IPS-18c (cell line): ENCODE results near the gene KCNMB1.

ENCODE experiments used
- H3K4me3 ChIP-seq: 2 replicates; pipeline ENCODE4 v1.7.0; 2013; ENCODE audit warnings: low read depth, mild to moderate bottlenecking, low read length, moderate library complexity; ENCODE audit not compliant: insufficient read depth
- H3K9me3 ChIP-seq: one replicate; pipeline ENCODE4 v1.6.1; 2013; ENCODE audit warnings: mild to moderate bottlenecking, low read length, moderate library complexity; ENCODE audit not compliant: control insufficient read depth, insufficient read depth

The KCNMB1 gene

DNA sequence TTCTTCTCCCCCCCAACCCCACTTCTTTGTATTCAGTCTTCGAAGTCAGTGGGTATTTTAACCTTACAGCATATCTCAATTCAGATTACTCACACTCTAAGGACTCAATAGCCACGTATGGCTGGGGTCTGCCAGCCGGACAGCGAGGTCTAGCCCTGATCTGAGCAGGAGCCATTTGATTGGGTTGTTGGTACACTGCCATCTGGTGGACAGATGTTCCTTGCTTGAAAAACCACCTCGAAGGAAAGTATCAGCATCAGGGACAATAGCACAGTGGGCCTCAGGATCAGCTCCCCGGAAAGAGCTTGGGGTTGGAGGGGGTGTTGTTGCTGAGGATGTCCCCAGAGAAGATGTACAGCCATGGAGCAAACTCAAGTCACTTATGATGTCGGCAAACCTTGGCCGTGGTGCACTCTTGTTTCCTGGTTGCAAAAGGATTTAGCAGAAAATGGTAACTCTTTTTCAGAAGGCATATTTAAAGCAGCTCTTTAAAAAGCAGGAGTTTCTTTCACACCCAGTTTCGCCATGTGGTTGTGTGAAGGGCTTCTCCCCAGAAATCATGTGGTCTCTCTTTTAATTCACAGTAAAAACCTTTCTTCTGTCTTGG lies 31.7 kb upstream of the KCNMB1 start:
- H3K9me3 ChIP-seq = no peaks in the 10 kb centered on the region
- no peak overlapping the region for H3K4me3 ChIP-seq

DNA sequence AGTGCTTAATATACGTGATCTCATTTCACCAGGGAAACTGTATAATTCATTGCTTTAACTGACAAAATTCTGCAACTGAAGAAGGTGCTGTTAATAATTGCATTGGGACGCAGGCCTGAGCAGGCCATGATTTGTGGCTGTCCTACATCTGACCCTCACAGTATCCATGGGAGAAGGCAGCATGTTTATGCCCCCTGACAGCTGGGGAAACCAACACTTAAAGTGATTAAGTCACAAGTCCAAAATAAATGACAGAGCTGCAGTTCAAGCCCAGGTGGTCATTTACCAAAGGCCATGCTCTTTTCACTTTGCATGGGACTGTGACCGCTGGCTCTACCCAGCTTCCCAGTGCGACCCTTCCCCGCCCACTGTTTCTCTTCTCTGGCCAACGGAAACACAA lies 30.5 kb upstream of the KCNMB1 start:
- H3K4me3 ChIP-seq = no peak overlapping the region
- no peaks in the 10 kb centered on the region for H3K9me3 ChIP-seq

DNA sequence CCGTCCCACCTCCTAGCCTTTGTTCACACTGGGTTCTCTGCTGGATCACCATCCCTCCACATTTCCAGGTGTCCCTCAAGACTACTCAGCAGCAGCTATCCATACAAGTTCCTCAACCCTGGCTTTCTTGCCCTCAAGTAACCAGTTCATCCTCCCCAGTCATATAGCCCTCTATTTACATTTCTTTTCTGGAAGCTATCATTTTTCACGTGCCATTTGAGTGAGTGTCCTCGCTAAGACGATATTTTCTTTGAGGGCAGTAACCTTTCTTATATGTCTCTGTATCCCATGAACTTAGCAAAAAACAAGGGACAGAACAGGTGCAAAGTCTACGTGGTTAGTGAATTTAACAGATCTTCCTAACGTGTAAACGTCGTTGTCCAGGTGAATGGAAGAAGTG lies 29.6 kb upstream of the KCNMB1 start:
- H3K4me3 ChIP-seq = no peak overlapping the region
- no peaks in the 10 kb centered on the region for H3K9me3 ChIP-seq

DNA sequence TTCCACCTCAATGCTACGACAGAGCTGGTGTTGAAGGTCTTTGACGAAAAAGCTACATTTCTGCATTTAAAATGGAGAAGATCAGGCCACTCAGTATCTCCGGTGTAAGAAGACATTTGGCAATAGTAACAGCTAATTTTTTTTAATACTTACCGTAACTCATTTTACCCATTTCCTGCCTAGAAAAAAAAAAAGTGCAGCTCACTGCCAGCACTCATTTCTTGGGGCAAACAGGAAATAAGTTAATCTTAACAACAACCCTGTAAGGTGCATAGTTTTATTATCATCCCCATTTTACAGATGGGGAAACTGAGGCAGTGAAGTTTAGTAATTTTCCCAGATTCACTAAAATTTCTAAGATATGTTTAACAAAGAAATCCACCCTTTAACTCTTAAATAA lies 27.4 kb upstream of the KCNMB1 start:
- no peaks in the 10 kb centered on the region for H3K9me3 ChIP-seq
- H3K4me3 ChIP-seq = no peak overlapping the region

- Histone ChIP-seq H3K4me3 (no peak overlapping the region), H3K9me3 (no peaks in the 10 kb centered on the region)
These were observed 25.6 kb upstream of the KCNMB1 start for GRCh38 chr5:170414786-170415185.

GRCh38 chr5:170413897-170414296 lies 24.7 kb upstream of the KCNMB1 start:
- Histone ChIP-seq H3K4me3 (no peak overlapping the region), H3K9me3 (no peaks in the 10 kb centered on the region)

DNA sequence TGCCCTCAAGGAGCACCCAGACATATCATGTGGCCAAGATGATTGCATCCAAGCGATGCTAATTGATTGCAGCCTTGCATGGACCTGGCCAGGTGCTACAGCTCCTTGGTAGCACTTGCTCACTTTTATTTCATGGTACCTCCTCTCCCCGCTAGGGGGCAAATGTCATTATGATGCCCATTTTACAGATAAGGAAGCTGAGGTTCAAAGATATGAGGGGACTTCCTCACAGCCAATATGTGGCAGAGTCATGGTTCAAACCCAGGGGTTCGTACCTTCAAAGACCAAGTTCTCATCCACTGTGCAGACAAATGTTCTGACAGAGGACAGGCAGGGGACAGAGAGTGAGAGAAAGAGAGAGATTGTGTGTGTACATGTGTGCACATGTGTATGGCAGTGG lies 21.9 kb upstream of the KCNMB1 start:
- no peak overlapping the region for H3K4me3 ChIP-seq
- H3K9me3 ChIP-seq = no peaks in the 10 kb centered on the region

GRCh38 chr5:170410401-170410800 lies 21.2 kb upstream of the KCNMB1 start:
- Histone ChIP-seq H3K9me3 (no peaks in the 10 kb centered on the region), H3K4me3 (no peak overlapping the region)

DNA sequence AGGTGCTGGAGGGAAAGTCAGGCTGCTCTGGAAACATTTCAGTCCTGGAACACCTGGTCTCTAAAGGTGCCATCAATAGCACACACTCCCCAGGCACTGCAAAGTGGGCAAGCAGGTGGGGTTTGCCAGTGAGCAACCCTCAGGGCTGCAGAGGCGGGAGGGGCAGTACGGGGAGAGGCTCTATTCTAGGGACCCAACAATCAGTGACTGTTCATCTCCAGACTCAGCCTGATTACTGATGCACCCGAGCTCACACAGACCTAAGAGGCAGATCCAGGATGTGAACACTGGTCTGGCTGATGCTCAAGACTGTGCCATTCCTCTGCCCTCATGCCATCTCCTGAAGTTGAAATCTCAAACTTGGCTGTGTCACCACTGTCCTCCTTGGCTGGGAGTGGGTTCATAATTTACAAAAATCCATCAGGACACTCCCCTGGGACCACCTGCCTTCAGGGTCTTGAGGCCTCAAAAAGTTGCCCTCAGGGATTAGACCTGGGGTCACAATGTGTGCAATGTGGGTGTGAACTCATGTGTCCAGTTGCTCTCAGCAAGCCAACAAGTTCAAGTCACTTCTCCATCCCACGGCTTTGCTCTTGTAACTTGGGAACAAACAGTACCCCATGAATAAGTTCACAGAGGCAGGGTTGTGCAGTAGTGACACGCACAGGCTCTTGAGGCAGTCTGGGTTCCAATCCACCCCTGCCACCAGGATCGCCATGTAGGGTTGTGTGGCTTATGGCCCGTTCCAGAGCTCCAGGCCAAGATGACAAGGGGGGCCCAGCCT lies 19.9 kb upstream of the KCNMB1 start:
- no peak overlapping the region for H3K4me3 ChIP-seq
- H3K9me3 ChIP-seq = no peaks in the 10 kb centered on the region

GRCh38 chr5:170408226-170408625 lies 19.1 kb upstream of the KCNMB1 start:
- no peaks in the 10 kb centered on the region for H3K9me3 ChIP-seq
- H3K4me3 ChIP-seq = no peak overlapping the region

DNA sequence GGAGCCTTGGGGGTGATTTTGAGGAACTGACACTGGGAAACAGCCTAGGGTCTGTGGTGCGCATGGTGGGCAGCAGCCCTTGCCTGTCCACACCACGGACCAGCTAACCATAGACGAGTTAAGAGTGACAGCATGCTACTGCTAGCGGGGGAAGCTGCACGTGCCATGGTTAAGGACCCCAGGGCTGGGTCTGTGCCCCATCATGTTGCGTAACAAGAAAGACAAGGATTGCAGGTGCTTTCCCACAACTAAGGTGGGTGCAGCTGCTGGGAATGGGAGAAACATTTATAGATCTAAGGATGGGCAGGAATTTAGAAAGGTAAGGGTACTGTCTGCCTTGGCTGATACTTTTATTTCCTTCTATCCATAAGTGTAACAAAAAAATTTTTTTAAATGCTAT lies 17.9 kb upstream of the KCNMB1 start:
- Histone ChIP-seq H3K4me3 (no peak overlapping the region), H3K9me3 (no peaks in the 10 kb centered on the region)

- H3K4me3 ChIP-seq = no peak overlapping the region
- H3K9me3 ChIP-seq = no peaks in the 10 kb centered on the region
These were observed 16.6 kb upstream of the KCNMB1 start for GRCh38 chr5:170405817-170406216.

- Histone ChIP-seq H3K4me3 (no peak overlapping the region), H3K9me3 (no peaks in the 10 kb centered on the region)
These were observed 15.2 kb upstream of the KCNMB1 start for GRCh38 chr5:170404398-170404797.

DNA sequence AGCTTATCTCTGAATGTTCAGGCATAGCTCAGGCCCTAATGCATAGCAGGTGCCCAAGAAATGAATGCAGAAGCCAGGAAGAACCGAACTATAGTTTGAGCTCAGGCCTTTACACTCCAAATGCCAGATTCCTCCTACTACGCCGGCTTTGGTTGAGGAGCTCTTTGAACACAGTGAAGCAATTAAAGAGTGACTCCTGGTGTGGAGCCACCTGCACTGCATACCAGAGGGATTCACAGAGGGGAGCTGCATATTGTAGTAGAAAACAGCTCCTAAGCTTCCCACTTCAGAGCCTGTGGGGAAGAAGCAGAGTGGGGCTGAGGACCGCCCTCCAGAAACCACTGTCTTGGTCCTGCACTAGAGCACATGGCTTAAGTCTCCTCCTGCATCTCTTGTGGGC lies 14.5 kb upstream of the KCNMB1 start:
- no peaks in the 10 kb centered on the region for H3K9me3 ChIP-seq
- no peak overlapping the region for H3K4me3 ChIP-seq

DNA sequence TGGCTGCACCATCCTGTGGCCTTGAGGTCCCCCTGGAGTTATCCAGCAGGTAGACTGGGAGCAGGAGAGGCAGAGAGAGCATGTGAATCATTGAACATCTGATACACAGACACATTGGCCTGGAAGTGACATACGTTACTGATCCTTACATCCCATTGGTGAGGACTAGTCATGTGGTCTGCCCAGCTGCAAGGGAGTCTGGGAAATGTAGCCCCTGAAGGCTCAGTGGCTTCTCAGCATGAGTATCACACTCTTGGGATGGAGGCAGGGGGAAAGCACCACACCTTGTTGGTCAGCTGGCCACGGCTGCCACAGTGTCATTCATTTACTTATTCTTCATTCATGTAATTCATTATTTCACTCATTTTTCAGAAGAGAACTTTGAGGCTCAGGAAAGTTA lies 13.3 kb upstream of the KCNMB1 start:
- H3K9me3 ChIP-seq = no peaks in the 10 kb centered on the region
- H3K4me3 ChIP-seq = no peak overlapping the region

- Histone ChIP-seq H3K9me3 (no peaks in the 10 kb centered on the region), H3K4me3 (no peak overlapping the region)
These were observed 7.9 kb upstream of the KCNMB1 start for GRCh38 chr5:170397059-170397458.

DNA sequence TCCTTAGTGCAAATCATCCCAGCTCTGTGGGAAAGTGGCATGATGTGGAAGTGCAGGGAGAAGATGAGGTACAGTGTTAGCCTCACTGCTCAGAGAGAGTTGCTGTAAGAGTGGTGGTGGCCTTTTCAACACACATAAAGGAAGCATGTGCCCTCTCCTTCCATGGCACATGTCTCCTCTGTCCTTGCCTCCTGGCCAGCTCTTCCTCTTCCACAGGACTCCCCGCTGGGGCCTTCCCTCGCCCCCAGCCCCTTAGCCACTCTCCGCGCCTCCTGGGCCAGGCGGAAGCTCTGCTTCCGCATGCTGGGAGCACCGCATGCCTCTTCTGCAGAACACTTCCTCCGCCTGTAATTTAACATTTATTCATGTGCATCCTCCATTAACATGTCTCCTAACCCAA lies 4.8 kb upstream of the KCNMB1 start:
- Histone ChIP-seq H3K9me3 (no peaks in the 10 kb centered on the region), H3K4me3 (no peak overlapping the region)

DNA sequence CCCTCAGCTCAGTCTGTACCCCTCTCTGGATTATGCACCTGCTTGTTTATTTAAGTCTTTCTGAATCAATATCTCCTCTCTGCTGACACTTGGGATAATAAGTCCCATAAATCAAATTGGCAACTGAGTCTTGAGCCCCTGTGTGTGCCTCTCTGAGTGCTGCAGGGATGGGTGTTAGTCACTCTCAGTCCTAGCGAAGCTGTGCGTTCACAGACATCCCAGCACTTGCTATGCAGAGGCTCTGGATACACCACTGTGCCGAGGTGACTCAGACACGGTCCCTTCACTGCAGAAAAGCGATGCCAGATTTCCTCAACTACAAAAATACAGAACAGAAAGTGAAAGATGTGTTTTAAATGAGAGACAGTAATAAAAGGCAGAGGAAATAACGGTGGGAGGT lies 4.1 kb upstream of the KCNMB1 start:
- Histone ChIP-seq H3K4me3 (no peak overlapping the region), H3K9me3 (no peaks in the 10 kb centered on the region)

DNA sequence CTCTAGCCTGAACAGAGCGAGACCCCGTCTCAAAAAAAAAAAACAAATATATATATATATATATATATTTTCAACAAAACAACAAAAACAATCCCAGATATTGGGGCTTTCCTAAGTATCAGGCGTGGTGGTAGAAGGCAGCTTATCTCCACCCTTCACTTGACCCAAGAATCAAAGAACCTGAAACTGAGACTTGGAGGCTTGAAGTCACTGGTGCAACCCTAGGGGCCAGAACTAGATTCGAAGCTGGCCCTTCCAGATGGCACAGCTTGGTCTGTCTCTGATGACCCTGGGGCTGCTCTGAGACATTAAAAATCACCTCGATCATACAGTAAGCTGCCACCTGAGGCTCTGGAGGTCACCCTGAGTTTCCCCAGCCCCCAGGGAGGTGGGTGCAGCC lies 1.3 kb upstream of the KCNMB1 start:
- no peak overlapping the region for H3K4me3 ChIP-seq

More for the DNA sequence above, 1.3 kb upstream of the KCNMB1 start:
- H3K9me3 ChIP-seq = no peaks in the 10 kb centered on the region
